Esophagus (tissue), 2 donors: ENCODE data around the gene KRTAP5-11. TPM values are rescaled to one million over a fixed set of nuclear protein-coding genes. Genes with fewer than 3 reads are reported as not detected.
"Not testable (repeated sequence)": the region's sequence is repeated elsewhere in the genome, so short reads cannot be mapped to it uniquely, and the experiment has no call there.

Experiments used
- H3K27ac ChIP-seq, 2 donors: one replicate each; pipeline ENCODE4 v1.5.1; 2013; ENCODE audit warnings: low read depth in 2 of 2, mild to moderate bottlenecking in 2 of 2, inconsistent platforms in 1 of 2, low read length in 1 of 2, moderate library complexity in 1 of 2
- H3K27me3 ChIP-seq, 2 donors: one replicate each; pipeline ENCODE4 v1.6.1; 2013; ENCODE audit warnings: low read length in 2 of 2, control low read depth in 1 of 2, mild to moderate bottlenecking in 1 of 2; ENCODE audit not compliant: insufficient read depth in 2 of 2, control insufficient read depth in 1 of 2
- H3K36me3 ChIP-seq, 2 donors: one replicate each; pipeline ENCODE4 v1.6.1; 2013; ENCODE audit warnings: low read length in 1 of 2; ENCODE audit not compliant: control insufficient read depth in 2 of 2, insufficient read depth in 2 of 2
- H3K4me1 ChIP-seq, 2 donors: one replicate each; pipeline ENCODE4 v1.6.1; 2013; ENCODE audit warnings: low read length in 1 of 2; ENCODE audit not compliant: control insufficient read depth in 2 of 2, insufficient read depth in 2 of 2
- H3K4me3 ChIP-seq, 2 donors: one replicate each; pipeline ENCODE4 v1.5.1; 2013; ENCODE audit warnings: low read length in 2 of 2, mild to moderate bottlenecking in 2 of 2, low read depth in 1 of 2, moderate library complexity in 1 of 2
- H3K9me3 ChIP-seq, 2 donors: one replicate each; pipeline ENCODE4 v1.6.1; 2013; ENCODE audit warnings: mild to moderate bottlenecking in 2 of 2, low read depth in 1 of 2, low read length in 1 of 2, moderate library complexity in 1 of 2; ENCODE audit not compliant: control insufficient read depth in 2 of 2, insufficient read depth in 1 of 2
- WGBS, 2 donors: extraction: QIAGEN DNeasy Blood & Tissue Kit; methylation state at CpG; one replicate each; pipeline ENCODE4 v1.1.7; 2013; 5-methylcytosine and 5-hydroxymethylcytosine counted together
- polyA plus RNA-seq, 2 donors: library from polyadenylated mRNA; stranded (reverse); fragments of 200-250 nt; gene quantifications; one replicate each; pipeline ENCODE4 v1.2.3, GENCODE V29; 2013
- donor health status: healthy with polysubstance abuse.
- donor health status: Bipolar disorder and iron deficiency.

KRTAP5-11 gene
- polyA plus RNA-seq, 2 donors, result not detected

DNA sequence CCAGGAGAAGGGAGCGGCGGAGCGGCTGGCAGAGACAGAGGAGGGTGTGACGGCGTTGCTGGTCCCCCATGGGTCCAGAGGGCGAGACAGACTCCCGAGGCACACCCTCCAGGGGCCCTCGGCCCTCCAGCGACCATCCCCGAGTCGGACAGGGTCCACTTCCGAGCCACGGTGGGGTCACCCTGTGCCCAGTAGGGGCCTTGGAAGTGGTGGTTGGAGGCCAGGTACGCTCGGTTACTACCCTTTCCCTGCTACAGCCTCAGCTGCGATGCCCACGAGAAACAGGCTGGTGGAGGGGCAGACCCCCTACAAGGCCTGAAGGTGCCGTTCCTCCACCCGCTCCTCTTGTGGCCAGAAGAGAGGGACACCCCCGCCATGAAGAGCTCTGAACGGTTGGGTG lies 25.6 kb upstream of the KRTAP5-11 start:
- H3K9me3 ChIP-seq, H3K27me3 ChIP-seq, H3K27ac ChIP-seq, H3K4me3 ChIP-seq, H3K4me1 ChIP-seq, H3K36me3 ChIP-seq: not testable (repeated sequence)
- 16 to 19% methylated on average over 10 to 15 of the region's 21 CpGs for WGBS, 2 donors

DNA sequence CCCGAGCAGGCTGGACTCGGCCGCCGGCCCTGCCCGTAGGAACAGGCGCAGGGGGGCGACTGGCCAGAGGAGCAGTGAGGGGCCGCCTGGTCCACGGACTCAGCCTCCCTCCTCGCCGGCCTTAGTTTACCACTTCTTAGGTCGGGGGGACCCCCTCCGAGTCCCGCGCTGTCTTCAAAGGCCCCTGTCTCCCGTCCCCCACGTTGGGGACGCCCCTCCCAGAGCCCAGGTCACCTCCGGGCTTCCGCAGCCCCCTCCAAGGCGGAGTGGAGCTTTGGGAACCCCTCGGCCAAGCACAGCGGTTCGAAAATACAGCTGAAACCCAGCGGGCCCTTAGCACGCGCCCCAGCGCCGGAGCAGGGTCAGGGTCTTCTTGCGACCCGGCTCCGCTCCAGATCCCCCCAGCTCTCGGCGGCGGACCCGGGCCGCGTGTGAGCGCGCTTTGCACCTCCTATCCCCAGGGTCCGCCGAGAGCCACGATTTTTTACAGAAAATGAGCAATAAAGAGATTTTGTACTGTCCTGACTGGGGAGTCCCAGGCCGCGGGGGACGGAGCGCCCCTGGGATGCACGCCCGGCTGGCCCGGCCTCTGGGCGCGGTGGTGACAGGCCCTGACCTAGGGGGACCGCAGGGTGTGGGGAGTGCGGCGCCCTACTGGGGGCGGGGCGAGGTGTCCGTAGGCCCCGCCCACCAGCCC lies 25.0 kb upstream of the KRTAP5-11 start:
- not testable (repeated sequence) for H3K4me1 ChIP-seq, H3K27me3 ChIP-seq, H3K4me3 ChIP-seq, H3K27ac ChIP-seq, H3K36me3 ChIP-seq, H3K9me3 ChIP-seq
- 2% methylated on average over 43 to 52 of the region's 59 CpGs for WGBS, 2 donors

DNA sequence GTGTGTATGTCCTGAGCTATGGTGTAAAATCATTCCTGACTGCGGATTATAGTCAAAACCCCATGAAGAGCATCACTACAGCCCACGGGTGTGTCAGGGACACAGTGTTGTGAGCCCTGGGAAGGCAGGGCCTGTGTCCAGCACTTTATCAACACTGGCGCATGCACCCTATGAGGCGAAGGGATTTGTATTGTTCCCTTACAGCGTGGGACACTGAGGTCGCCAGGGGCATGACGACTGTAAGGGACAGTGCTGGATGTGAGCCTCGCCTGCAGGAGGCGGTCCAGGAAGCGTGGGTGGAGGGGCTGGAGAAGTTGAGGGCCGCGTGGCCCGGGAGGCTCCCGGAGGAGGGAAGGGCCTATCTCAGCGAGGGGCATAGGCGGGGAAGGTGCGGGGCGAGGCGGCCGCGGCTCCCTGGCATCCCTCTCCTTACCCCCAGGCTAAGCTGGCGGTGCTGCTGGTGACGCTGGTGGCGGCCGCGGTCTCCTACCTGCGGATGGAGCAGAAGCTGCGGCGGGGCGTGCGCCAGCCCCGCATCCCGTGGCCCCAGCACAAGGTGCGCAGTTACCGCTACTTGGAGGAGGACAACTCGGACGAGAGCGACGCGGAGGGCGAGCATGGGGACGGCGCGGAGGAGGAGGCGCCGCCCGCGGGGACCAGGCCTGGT lies 24.3 kb upstream of the KRTAP5-11 start:
- H3K4me3 ChIP-seq, H3K9me3 ChIP-seq, H3K4me1 ChIP-seq, H3K27me3 ChIP-seq, H3K36me3 ChIP-seq, H3K27ac ChIP-seq: not testable (repeated sequence)
- WGBS, 2 donors, result 12 to 15% methylated on average over 43 to 48 of the region's 48 CpGs

DNA sequence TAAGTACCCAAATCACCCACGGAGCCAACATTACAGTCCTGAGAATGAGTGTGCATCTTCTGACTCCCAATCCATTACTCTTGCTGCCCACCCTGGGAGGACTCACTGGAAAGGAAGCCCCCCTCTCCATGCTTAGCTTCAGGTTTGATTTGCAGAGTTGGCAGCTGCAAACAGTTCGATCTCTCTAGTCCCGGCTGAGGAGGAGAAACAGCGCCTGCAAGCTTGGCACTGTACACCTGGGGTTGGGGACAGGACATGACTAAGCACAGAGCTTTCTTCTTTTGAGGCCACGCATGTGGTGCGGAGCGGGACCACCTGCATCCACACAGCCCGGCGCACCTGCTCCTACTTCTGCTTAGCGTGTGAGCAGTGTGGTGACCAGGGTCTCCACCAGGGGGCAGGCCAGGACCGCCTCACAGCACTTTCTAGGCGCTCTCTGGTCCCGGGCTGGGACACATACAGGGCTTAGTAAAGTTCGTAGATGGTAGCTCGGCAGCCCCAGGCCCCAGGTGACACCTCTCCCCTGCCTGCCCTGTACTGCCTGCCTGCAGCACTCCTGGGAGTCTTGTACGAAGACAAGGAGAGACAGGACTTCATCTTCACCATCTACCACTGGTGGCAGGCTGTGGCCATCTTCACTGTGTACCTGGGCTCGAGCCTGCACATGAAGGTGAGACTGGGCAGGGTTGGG lies 22.3 kb upstream of the KRTAP5-11 start:
- H3K36me3 ChIP-seq, H3K4me1 ChIP-seq, H3K4me3 ChIP-seq, H3K27ac ChIP-seq, H3K27me3 ChIP-seq, H3K9me3 ChIP-seq: not testable (repeated sequence)
- WGBS, 2 donors, result 14 to 16% methylated on average over 12 to 14 of the region's 17 CpGs

DNA sequence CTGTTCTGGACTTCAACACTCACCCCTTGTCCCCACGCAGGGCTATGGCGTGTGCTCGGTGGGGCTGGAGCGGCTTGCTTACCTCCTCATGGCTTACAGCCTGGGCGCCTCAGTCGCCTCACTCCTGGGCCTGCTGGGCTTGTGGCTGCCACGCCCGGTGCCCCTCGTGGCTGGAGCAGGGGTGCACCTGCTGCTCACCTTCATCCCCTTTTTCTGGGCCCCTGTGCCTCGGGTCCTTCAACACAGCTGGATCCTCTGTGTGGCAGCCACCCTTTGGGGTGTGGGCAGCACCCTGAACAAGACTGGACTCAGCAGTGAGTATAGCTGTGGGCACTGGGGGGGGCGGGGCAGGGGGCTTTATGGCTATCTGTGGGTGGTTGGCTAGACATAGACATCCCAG lies 20.5 kb upstream of the KRTAP5-11 start:
- not testable (repeated sequence) for H3K36me3 ChIP-seq, H3K4me3 ChIP-seq, H3K4me1 ChIP-seq, H3K27me3 ChIP-seq, H3K27ac ChIP-seq, H3K9me3 ChIP-seq
- 64 to 74% methylated on average over 10 to 11 of the region's 11 CpGs for WGBS, 2 donors

DNA sequence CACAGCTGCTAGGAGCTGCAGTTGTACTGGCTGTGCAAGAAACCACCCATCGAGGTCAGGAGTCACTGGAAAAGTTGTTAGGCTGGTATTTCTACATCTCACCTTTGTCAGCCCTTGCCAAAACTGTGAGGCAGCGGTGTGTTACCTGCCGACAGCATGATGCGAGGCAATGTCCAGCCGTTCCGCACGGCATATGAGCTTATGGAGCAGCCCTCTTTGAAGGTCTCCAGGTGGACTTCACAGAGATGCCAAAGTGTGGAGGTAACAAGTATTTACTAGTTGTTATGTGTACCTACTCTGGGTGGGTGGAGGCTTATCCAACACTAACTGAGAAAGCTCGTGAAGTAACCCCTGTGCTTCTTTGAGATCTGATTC lies 6.9 kb upstream of the KRTAP5-11 start:
- H3K27ac ChIP-seq, H3K36me3 ChIP-seq, H3K4me3 ChIP-seq, H3K9me3 ChIP-seq, H3K4me1 ChIP-seq, H3K27me3 ChIP-seq: not testable (repeated sequence)
- 36 to 42% methylated on average over 7 to 8 of the region's 8 CpGs for WGBS, 2 donors

DNA sequence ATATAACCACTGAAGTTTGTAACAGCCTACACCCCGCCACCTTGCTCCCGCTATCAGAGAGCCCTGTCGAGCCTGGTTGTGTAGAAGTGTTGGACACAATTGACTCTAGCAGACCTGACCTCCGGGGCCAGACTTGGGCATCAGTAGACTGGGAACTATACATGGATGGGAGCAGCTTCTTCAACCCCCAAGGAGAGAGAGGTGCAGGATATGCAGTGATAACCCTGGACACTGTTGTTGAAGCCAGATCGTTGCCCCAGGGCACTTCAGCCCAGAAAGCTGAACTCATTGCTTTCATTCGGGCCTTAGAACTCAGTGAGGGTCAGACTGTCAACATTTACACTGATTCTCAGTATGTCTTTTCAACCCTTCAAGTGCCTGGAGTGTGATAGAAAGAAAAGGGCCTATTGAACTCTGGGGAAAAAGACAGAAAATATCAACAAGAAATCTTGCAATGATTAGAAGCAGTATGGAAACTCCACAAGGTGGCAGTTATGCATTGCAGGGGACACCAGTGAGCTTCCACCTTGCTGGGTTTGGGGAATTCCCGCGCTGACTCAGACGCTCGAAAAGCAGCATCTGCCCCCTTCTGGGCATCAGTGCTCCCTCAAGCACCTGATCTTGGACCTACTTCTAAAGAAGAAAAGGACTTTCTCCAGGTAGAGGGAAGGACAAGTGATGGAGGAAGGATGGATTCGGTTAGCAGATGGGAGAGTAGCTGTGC lies 6.3 kb upstream of the KRTAP5-11 start:
- H3K36me3 ChIP-seq, H3K4me1 ChIP-seq, H3K27ac ChIP-seq, H3K9me3 ChIP-seq, H3K4me3 ChIP-seq, H3K27me3 ChIP-seq: not testable (repeated sequence)
- 53 to 54% methylated on average over 11 of the region's 11 CpGs for WGBS, 2 donors

DNA sequence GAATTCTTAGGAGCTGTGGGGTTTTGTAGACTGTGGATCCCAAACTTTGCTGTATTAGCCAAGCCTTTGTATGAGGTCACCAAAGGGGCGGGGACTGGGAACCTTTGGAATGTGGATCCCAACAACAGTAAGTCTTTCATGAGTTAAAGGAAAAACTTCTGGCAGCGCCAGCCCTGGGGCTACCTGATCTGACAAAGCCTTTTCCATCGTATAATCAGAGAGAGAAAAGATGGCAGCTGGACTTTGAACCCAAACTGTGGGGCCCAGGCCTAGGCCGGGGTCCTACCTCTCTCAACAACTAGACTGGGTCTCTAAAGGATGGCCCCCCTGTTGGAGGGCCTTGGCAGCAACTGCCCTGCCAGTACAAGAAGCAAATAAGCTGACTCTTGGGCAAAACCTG lies 5.6 kb upstream of the KRTAP5-11 start:
- H3K4me1 ChIP-seq, H3K9me3 ChIP-seq, H3K27ac ChIP-seq, H3K4me3 ChIP-seq, H3K36me3 ChIP-seq, H3K27me3 ChIP-seq: not testable (repeated sequence)
- WGBS, 2 donors, result 53 to 55% methylated on average over 4 of the region's 4 CpGs

DNA sequence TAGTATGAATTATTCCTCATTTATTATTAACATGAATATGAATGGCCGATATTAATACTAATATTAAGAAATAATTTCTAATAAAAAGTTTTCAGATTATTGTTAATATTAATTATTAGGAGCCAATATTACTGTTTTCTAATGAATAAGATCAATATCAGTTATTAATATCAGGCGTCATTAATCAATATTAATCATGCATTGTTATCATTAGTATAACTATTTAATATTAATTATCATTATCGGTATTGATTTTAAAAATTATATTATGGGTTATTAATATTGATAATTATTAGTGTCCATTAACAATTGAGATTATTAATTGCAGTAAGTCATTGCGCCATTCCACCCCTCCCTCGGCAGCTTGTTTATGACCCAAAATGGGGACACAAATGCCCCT lies 3.0 kb upstream of the KRTAP5-11 start:
- H3K36me3 ChIP-seq, H3K27ac ChIP-seq, H3K9me3 ChIP-seq, H3K27me3 ChIP-seq, H3K4me1 ChIP-seq, H3K4me3 ChIP-seq: not testable (repeated sequence)
- WGBS, 2 donors, result 90 to 92% methylated on average over 5 of the region's 5 CpGs
